HG03460 (cell line): Measurements from ENCODE around the gene PORCN.
"Not testable (repeated sequence)": the region's sequence is repeated elsewhere in the genome, so short reads cannot be mapped to it uniquely, and the experiment has no call there.

Experiments used
- ATAC-seq: cut with Tn5 transposase; IDR thresholded peaks from one replicate; pipeline ENCODE4 v1.9.1; 2021; ENCODE audit not compliant: unreplicated experiment

Gene PORCN

DNA sequence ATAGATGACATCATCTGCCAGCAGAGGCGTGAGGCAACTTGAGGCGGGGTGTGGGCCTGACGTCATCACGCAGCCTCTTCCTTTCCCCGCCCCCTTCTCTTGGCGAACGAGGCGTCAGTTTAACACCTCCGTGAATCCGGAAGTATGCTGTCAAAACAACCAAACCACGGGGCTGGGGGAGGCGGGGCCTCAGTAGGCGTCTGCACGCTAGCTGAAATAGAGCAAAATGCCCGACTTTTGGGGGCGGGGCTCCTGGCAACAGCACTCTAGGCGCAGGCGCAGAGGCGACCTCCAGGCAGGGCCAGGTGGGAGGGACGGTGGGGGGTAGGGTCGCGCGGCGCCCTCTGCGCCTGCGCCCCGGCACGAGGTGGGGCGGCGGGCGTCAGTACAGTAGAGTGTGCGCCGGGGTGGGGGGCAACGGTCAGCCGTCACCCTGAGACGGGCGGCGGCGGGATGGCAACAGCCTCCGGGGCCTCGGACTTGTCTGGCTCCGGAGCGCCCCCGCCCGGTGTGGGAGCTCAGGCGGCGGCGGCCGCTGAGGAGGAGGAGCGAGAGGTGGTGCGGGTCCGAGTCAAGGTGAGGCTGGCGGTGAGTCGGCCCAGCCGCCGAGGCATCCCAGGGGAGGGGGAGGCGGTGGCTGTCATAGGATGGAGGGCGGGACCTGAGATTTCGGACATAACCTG is 30.7 kb downstream of the PORCN start, which contains the start of gene TBC1D25:
Gene TBC1D25, plus strand, starts transcription at position 370 of the 683 bp plus-strand sequence. Its CDS starts 84 bp downstream, at position 454.
- ATAC-seq = peak; percentile 72

DNA sequence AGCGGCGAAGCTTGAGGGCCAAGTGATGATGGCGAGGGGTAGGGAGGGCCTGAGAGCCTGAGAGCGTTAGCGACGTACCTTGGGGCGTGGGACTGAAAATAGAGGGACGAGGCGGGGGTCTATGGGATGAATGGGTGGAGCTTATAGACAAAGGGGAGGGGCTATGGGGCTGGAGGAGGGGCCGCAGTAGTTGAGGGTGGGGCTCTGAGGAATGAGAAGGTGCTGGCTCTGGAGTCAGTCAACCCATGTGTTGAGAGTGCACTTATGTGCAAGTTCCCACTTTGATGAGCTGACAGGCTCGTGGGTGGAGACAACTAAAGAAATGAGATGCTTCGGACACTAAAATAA is 31.2 kb downstream of the PORCN start:
- ATAC-seq = peak; percentile 33

DNA sequence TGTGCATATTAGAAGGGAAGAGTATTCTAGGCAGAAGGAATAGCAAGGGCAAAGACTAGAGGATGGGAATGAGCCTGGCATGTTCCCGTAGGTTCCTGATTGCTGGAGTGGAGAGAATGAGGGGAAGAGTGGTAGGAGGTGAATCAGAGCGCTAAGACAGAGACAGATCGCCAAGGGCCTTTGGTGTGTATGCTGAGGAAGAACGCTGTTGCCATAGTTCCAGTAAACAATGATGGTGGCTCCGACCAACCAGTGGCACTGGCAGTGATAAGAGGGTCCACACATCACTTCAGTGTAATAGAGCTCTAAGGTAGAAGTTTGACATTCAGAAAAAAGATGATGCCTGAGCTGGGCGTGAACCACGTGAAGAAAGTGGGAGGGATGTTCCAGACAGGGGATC is 31.7 kb downstream of the PORCN start:
- no peak for ATAC-seq

DNA sequence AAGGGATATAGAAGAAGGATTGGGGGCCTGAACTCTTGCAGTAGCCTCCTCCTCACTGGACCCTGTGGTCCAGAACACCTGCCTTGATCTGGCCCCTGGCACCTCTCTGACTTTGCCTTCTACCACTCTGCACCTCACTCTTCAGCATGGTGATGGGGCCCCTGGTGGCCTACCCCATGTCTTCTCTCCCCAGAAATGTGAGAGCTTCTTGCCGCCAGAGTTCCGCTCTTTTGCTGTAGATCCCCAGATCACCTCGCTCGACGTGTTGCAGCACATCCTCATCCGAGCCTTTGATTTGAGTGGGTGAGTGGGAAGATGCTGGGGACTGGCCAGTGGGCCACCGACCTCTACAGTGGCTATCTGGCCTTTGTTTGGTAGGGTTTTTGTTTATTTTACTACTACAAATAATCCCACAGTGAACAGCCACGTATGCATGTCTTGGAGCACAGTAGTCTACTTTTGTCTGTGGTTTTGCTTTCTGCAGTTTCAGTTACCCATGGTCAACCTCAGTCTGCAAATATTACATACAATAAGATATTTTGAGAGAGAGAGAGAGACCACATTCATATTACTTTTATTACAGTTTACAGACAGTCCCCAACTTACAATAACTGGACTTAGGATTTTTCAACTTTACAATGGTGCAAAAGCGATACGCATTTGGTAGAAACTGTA is 32.5 kb downstream of the PORCN start:
- ATAC-seq = no peak

DNA sequence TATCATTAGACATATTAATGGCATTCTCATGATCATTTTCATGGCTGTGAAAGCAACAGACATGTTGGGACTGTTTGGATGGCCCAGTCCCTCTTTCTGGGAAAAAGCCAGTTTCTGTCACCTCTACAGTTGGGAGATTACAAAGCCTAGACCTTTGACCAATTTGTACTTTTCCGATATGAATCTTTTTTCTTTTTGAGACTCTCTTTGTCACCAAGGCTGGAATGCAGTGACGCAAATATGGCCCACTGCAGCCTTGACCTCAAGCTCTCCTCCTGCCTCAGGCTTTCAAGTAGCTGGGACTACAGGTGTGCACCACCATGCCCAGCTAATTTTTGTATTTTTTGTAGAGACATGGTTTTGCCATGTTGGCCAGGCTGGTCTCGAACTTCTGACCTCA is 40.1 kb downstream of the PORCN start:
- ATAC-seq = no peak

DNA sequence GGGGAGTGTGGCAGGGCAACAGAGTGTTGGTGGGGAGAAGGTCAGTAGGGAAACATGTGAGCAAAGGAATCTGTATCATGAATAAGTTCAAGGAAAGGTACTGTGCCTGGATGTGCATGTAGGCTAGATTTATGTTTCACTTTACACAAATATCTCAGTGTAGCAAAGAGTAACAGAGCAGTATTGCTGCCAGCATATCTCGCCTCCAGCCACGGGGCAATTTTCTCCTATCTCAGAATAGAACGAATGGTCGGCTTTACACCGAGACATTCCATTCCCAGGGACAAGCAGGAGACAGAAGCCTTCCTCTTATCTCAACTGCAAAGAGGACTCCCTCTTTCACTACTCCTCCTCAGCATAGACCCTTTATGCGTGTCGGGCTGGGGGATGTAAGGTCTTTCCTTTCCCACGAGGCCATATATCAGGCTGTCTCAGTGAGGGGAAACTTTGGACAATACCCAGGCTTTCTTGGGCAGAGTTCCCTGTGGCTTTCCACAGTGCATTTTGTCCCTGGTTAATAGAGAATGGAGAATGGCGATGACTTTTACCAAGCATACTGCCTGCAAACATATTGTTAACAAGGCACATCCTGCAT is 47.0 kb downstream of the PORCN start:
- not testable (repeated sequence) for ATAC-seq

DNA sequence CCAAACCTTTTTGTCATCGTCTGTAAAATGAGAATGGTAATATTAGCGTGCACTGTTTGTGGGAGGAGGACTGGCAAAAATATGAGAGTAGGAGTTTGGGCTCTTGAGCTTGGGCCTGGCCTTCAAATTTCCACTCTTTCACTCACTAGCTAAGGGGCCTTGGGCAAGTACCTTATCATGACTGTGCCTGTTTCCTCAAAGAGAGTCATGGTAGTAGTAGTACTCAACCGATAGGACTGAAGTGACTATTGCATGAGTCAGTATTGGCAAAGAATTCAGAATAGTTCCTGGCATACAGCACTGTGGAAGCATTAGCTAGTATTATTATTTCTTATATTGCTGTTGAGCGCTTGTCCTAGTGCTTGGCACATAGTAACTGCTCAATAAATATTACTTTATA is 49.5 kb downstream of the PORCN start:
- ATAC-seq = no peak

DNA sequence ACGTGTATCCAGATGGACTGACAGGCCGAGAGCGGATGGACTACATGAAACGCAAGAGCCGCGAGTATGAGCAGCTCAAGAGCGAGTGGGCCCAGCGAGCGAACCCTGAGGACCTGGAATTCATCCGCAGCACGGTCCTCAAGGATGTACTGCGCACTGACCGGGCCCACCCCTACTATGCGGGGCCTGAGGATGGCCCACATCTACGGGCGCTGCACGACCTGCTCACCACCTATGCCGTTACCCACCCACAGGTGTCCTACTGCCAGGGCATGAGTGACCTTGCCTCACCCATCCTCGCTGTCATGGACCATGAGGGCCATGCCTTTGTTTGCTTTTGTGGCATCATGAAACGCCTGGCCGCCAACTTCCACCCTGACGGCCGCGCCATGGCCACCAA is 50.8 kb downstream of the PORCN start:
- no peak for ATAC-seq

DNA sequence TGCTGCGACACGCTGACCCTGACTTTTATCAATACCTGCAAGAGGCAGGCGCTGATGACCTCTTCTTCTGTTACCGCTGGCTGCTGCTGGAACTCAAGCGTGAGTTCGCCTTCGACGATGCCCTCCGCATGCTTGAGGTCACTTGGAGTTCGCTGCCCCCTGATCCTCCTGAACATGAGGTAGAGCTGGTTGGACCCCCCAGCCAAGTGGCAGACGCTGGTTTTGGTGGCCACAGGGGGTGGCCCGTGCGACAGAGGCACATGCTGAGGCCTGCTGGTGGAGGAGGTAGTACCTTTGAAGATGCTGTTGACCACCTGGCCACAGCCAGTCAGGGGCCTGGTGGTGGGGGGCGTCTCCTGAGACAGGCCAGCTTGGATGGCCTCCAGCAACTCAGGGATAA is 51.3 kb downstream of the PORCN start:
- no peak for ATAC-seq

DNA sequence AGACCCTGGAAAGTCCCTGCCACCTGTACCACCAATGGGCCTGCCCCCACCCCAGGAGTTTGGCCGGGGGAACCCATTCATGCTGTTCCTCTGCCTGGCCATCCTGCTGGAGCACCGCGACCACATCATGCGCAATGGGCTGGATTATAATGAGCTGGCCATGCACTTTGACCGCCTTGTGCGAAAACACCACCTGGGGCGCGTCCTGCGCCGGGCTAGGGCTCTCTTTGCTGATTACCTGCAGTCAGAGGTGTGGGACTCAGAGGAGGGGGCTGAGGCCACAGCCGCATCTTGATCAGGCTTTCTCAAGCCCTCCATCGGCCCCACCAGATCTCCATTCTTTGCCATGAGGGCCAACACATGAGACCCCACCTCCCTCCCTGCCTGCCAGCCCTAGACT is 51.9 kb downstream of the PORCN start:
- ATAC-seq = no peak

DNA sequence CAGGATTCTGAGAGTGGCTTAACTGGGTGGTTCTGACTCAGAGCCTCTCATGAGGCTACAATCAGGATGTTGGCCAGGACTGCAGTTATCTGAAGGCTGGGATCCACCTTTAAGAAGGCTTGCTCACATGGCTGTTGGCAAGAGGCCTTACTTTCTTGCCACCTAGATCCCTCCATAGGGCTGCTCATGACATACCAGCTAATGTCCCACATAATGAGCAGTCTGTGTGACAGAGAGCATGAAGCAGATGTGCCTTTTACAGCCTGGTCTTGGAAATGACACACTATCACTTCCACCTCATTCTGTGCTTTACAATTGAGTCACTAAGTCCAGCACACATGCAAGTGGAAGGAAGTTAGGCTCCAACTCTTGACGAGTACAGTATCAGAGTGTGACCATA is 61.2 kb downstream of the PORCN start:
- peak; percentile 37 for ATAC-seq
